Measurements from ENCODE around the gene ELP2. TPM values are rescaled to one million over a fixed set of nuclear protein-coding genes. Genes with fewer than 3 reads are reported as not detected.

The ELP2 gene
- total and polyA plus RNA-seq, 2 of the 8 experiments (the other 6 are each of a cell fraction or from before 2014, with no cell fraction given), result 55.8 to 165 TPM

DNA sequence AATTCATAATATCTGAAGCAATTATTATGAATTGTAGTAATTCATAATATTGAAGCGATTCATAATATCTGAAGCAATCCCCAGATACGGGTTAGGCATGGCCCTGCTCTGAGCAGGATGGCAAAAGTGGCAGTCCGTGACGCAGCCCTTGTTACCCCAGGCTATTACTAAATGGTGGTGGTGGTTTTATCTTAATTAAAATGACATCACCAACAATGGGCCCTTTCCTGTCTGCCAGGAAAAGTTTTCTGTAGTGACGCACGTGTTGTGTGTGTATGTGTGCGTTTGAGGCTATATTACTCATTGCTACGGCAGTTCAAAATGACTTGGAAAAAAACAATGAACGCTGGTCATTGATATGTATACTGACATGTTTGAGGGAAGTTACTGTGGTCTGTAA is 47.0 kb downstream of the ELP2 start:
- Histone ChIP-seq H3K27me3 (replicated peaks in 1 of 4; ENCODE audit: control insufficient read depth in 3 of 4, extremely low read depth in 1 of 4, insufficient read depth in 3 of 4, low read length in 3 of 4) (no peaks in the 10 kb centered on the region), H3K23ac (ENCODE audit: insufficient read length) (no peak overlapping the region), H2AK5ac (ENCODE audit: low read depth, low read length) (no peak overlapping the region), H3K4me3 (ENCODE audit: extremely low read depth in 1 of 4, insufficient read depth in 2 of 4, low read depth in 3 of 4, low read length in 4 of 4) (no peak overlapping the region), H3K79me1 (ENCODE audit: low read depth, low read length) (no peaks in the 10 kb centered on the region), H4K5ac (ENCODE audit: insufficient read length, low read depth, low read length) (no peak overlapping the region), H3K23me2 (ENCODE audit: low read depth, low read length) (no peaks in the 10 kb centered on the region), H4K20me1 (replicated peaks in 1 of 2; ENCODE audit: control insufficient read depth in 1 of 2, insufficient read depth in 2 of 2, low read length in 2 of 2) (peaks cover 0 to 2% of the 10 kb centered on the region in 2 experiments), H2BK12ac (ENCODE audit: low read depth, low read length) (no peak overlapping the region), H4K8ac (ENCODE audit: extremely low read depth, insufficient read depth, low read length) (no peak overlapping the region), H2AFZ (ENCODE audit: low read length) (no peak overlapping the region), H3K36me3 (ENCODE audit: control insufficient read depth in 2 of 4, insufficient read depth in 4 of 4, low read length in 3 of 4) (peaks cover 4 to 46% (median 32%) of the 10 kb centered on the region in 4 experiments; a peak in 7 of 8 replicates), H2BK15ac (ENCODE audit: low read length) (no peak overlapping the region), H3K4me2 (ENCODE audit: insufficient read depth in 1 of 2, low read depth in 2 of 2, low read length in 2 of 2) (no peak overlapping the region), H3K4me1 (replicated peaks in 1 of 4; ENCODE audit: control insufficient read depth in 3 of 4, insufficient read depth in 4 of 4, low read length in 3 of 4) (no peaks in the 10 kb centered on the region; a peak in 1 of 7 replicates), H2BK5ac (ENCODE audit: low read depth, low read length) (no peak overlapping the region), H2BK120ac (replicated peaks; ENCODE audit: low read depth, low read length) (no peak overlapping the region), H3K14ac (ENCODE audit: insufficient read length) (no peak overlapping the region), H2BK20ac (ENCODE audit: low read length) (no peak overlapping the region), H4K91ac (replicated peaks; ENCODE audit: insufficient read length, low read length) (no peak overlapping the region), H3K27ac (ENCODE audit: low read depth, low read length) (no peak overlapping the region), H3K18ac (ENCODE audit: extremely low read depth, low read length) (no peak overlapping the region), H3K9me3 (ENCODE audit: insufficient read depth in 2 of 2, low read depth in 1 of 2, low read length in 1 of 2) (no peaks in the 10 kb centered on the region), H3K4ac (replicated peaks; ENCODE audit: insufficient read length, low read depth, low read length) (no peak overlapping the region), H3K79me2 (ENCODE audit: control insufficient read depth in 1 of 2, insufficient read depth in 2 of 2, low read length in 2 of 2) (no peaks in the 10 kb centered on the region), H3K9ac (replicated peaks in 1 of 4; ENCODE audit: extremely low read depth in 1 of 4, low read depth in 3 of 4, low read length in 3 of 4) (no peak overlapping the region), H3K56ac (replicated peaks; ENCODE audit: insufficient read length, low read depth, low read length) (no peak overlapping the region)
- CTCF ChIA-PET (ENCODE audit: partially characterized antibody), result interaction anchor here (1.5 kb wide), 1 partner anchor 24 kb away, joined by 3 read pairs; no protein-coding TSS in a partner anchor
- FAIRE-seq, result no peak
- 89% methylated on average over 9 of the region's 9 CpGs; no CpG with 5 or more reads in 1 of the 2 experiments for WGBS, 2 experiments (ENCODE audit: extremely low coverage in 1 of 2, insufficient coverage in 1 of 2, insufficient read length in 1 of 2, insufficient replicate concordance in 2 of 2, low coverage in 1 of 2, low lambda C conversion rate in 2 of 2, missing lambda C conversion rate in 1 of 2)
- no peak for DNase-seq (ENCODE audit: low read depth in 1 of 2, low spot score in 2 of 2)
- POLR2A ChIA-PET (ENCODE audit: partially characterized antibody), result no interaction called here
- no peak for TF ChIP-seq RBBP5 (IDR thresholded peaks at IDR 0.05; ENCODE audit: borderline replicate concordance, low read depth, low read length)
- no peak for TF ChIP-seq HDAC6 (IDR thresholded peaks at IDR 0.05; ENCODE audit: low read depth, low read length)
- no peak for TF ChIP-seq SP2 (IDR thresholded peaks at IDR 0.05; ENCODE audit: low read length)
- no peak for TF ChIP-seq HDAC2 (IDR thresholded peaks at IDR 0.05; ENCODE audit: borderline replicate concordance in 1 of 2, low read depth in 2 of 2, low read length in 2 of 2)
- TF ChIP-seq ATF3 (IDR thresholded peaks at IDR 0.05; ENCODE audit: insufficient read depth, low read depth, low read length), result no peak
- no peak for TF ChIP-seq BACH1 (IDR thresholded peaks at IDR 0.05; ENCODE audit: low read length)
- no peak for TF ChIP-seq TCF12 (IDR thresholded peaks at IDR 0.05; ENCODE audit: low read depth, low read length)
- TF ChIP-seq CREB1 (IDR thresholded peaks at IDR 0.05), result no peak
- no peak for TF ChIP-seq KDM4A (IDR thresholded peaks at IDR 0.05; ENCODE audit: low read depth, low read length, severe bottlenecking)
- no peak for TF ChIP-seq ZNF274 (IDR thresholded peaks at IDR 0.05; ENCODE audit: borderline replicate concordance, extremely low read depth, low read length)
- no peak for TF ChIP-seq CTBP2 (IDR thresholded peaks at IDR 0.05; ENCODE audit: borderline replicate concordance, insufficient read depth, insufficient read length, low read length)
- TF ChIP-seq USF2 (IDR thresholded peaks at IDR 0.05; ENCODE audit: low read length), result no peak
- no peak for TF ChIP-seq MAFK (IDR thresholded peaks at IDR 0.05; ENCODE audit: low read depth, low read length)
